NB4 (cell line): Measurements from ENCODE around the gene HEXD.
A peak's percentile ranks its signal among the peaks of the same experiment; 100 is the strongest.

Experiments
- DNase-seq: peaks from one replicate; pipeline ENCODE4 v3.0.0; 2010; ENCODE audit warnings: low read depth
- H3K4me3 ChIP-seq: one replicate; pipeline ENCODE4 v1.5.1; 2011; ENCODE audit warnings: mild to moderate bottlenecking, low read depth, low read length, moderate library complexity
- CTCF ChIP-seq: IDR thresholded peaks from one replicate; pipeline ENCODE4 v1.5.1; 2012; ENCODE audit warnings: low read depth, low read length
- MAX ChIP-seq: IDR thresholded peaks from 2 replicates; pipeline ENCODE4 v1.6.1; 2011; ENCODE audit warnings: low read depth, low read length
- MYC ChIP-seq: IDR thresholded peaks from 2 replicates; pipeline ENCODE4 v1.6.1; 2011; ENCODE audit warnings: low read depth, low read length
- POLR2A ChIP-seq: IDR thresholded peaks from 2 replicates; pipeline ENCODE4 v1.6.1; 2011; ENCODE audit warnings: mild to moderate bottlenecking; ENCODE audit not compliant: insufficient read length; ENCODE audit errors: extremely low read depth

HEXD gene

GRCh38 chr17:82424001-82424862, 6.1 kb downstream of the HEXD start:
- peak; percentile 72 for DNase-seq
- H3K4me3 ChIP-seq = no peak overlapping the region
- no peak for TF ChIP-seq POLR2A
- peak; percentile 90 for TF ChIP-seq CTCF

GRCh38 chr17:82424863-82425159, 6.7 kb downstream of the HEXD start:
- no peak overlapping the region for H3K4me3 ChIP-seq
- DNase-seq = no peak
- TF ChIP-seq POLR2A (no peak), CTCF (no peak), MYC (no peak), MAX (no peak)

GRCh38 chr17:82428546-82428945, 10.4 kb downstream of the HEXD start:
- H3K4me3 ChIP-seq = no peak overlapping the region
- no peak for TF ChIP-seq CTCF
- no peak for TF ChIP-seq MYC
- no peak for TF ChIP-seq MAX
- TF ChIP-seq POLR2A = no peak
- no peak for DNase-seq

- no peak overlapping the region for H3K4me3 ChIP-seq
- no peak for DNase-seq
- TF ChIP-seq CTCF (no peak), MAX (no peak), MYC (no peak), POLR2A (no peak)
Observed at GRCh38 chr17:82429824-82430223, 11.7 kb downstream of the HEXD start.

DNA sequence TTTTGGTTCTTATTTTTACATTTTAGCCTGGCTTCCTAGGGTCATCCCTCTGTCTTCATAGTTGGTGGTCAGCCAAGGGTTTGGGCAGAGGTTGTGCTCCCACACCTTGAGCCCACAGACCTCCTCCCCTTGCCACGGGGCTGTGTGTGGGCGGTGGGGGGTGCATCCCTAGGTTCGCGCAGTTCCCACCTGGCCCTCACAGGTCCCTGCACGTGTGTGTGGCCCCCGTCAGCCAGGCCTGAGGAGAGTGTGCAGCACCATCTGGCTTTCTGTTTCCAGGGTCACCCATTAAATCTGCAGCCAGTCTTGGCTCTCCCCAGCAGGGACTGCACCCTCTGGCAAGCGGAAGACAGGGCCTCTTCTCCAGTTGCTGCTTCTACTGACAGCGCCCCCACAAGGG, 13.9 kb downstream of the HEXD start:
- TF ChIP-seq MYC = no peak
- no peak for TF ChIP-seq POLR2A
- no peak for TF ChIP-seq CTCF
- TF ChIP-seq MAX = no peak
- no peak overlapping the region for H3K4me3 ChIP-seq
- DNase-seq = no peak
